HCT116 (cell line): ENCODE measurements around the gene FHOD3. TPM values are rescaled to one million over a fixed set of nuclear protein-coding genes. Genes with fewer than 3 reads are reported as not detected.

ENCODE experiments used
- ATAC-seq: fragments of 200-7000 bp; cut with Tn5 transposase; 2 replicates; pipeline ENCODE4 v1.9.1; 2020; ENCODE audit warnings: mild to moderate bottlenecking, moderate library complexity
- BruUV-seq: library from RNA; stranded (reverse); fragments of 400-500 nt; replicated peaks from 2 replicates; lab custom pipeline; 2021; lab: Mats Ljungman, UMichigan
- CTCF ChIA-PET: fragments of 300-600 bp; sonication (Branson Sonifier 250); formaldehyde crosslinking; loops from one replicate; lab custom pipeline; 2021; ENCODE audit warnings: antibody characterized with exemption; lab: Charles Lee
- POLR2A ChIA-PET: fragments of 300-600, 350-600 bp; sonication (Branson Sonifier 250); formaldehyde crosslinking; loops from one replicate; lab custom pipeline; 2021; ENCODE audit warnings: antibody characterized with exemption; lab: Charles Lee
- RAD21 ChIA-PET, 2 experiments: fragments of 300-600 bp; sonication (Branson Sonifier 250); formaldehyde crosslinking; loops; one replicate each; lab custom pipeline; 2023; ENCODE audit warnings: low total read pairs in 2 of 2; ENCODE audit not compliant: uncharacterized antibody in 2 of 2, unreplicated experiment in 2 of 2, low non-redundant PET in 1 of 2; lab: Charles Lee
- DNase-seq: peaks from one replicate; pipeline ENCODE4 v3.0.0-alpha.2; 2010; ENCODE audit warnings: low read depth, low spot score
- H2AFZ ChIP-seq: fragments of 200-600 bp; shearing (Covaris generic), sonication (generic); 2 replicates; pipeline ENCODE4 v1.6.1; 2017; ENCODE audit warnings: low read depth, mixed run types, mixed read lengths, antibody characterized with exemption, low read length; ENCODE audit not compliant: poor library complexity, severe bottlenecking
- H3K27ac ChIP-seq: 2 replicates; pipeline ENCODE4 v1.5.1; 2012; ENCODE audit warnings: low read depth, low read length
- H3K27me3 ChIP-seq: fragments of 200-600 bp; sonication (generic); 2 replicates; pipeline ENCODE4 v1.6.1; 2016; ENCODE audit warnings: mixed run types, low read length, mixed read lengths; ENCODE audit not compliant: insufficient read depth
- H3K36me3 ChIP-seq, 2 experiments: fragments of 200-500 bp in 1 of 2; fragments of 200-600 bp in 1 of 2; sonication (Bioruptor generic) in 1 of 2; sonication (generic) in 1 of 2; 2 replicates each; pipeline versions ENCODE4 v1.5.1 to v1.6.1; 2014 to 2016; ENCODE audit warnings: low read length in 2 of 2, inconsistent platforms in 1 of 2, mixed read lengths in 1 of 2, mixed run types in 1 of 2; ENCODE audit not compliant: insufficient read depth in 2 of 2, control insufficient read depth in 1 of 2
- H3K4me1 ChIP-seq, 2 experiments: fragments of 200-600 bp in 1 of 2; sonication (generic) in 1 of 2; 2 replicates each; pipeline versions ENCODE4 v1.5.1 to v1.6.1; 2012 to 2017; ENCODE audit warnings: low read length in 2 of 2, inconsistent platforms in 1 of 2, mild to moderate bottlenecking in 1 of 2, mixed read lengths in 1 of 2, mixed run types in 1 of 2, moderate library complexity in 1 of 2; ENCODE audit not compliant: insufficient read depth in 2 of 2, control insufficient read depth in 1 of 2
- H3K4me2 ChIP-seq: fragments of 200-600 bp; sonication (generic); 2 replicates; pipeline ENCODE4 v1.6.1; 2017; ENCODE audit warnings: mixed run types, low read length, mixed read lengths
- H3K4me3 ChIP-seq, 2 experiments: fragments of 200-600 bp in 1 of 2; sonication (generic) in 1 of 2; replicated peaks in 1 of 2; 2 replicates each; pipeline ENCODE4 v1.5.1; 2011 to 2016; ENCODE audit warnings: low read length in 2 of 2, control low read depth in 1 of 2, low read depth in 1 of 2, mild to moderate bottlenecking in 1 of 2, mixed read lengths in 1 of 2, mixed run types in 1 of 2
- H3K79me2 ChIP-seq: fragments of 200-600 bp; sonication (generic); 2 replicates; pipeline ENCODE4 v1.6.1; 2017; ENCODE audit warnings: mild to moderate bottlenecking, mixed run types, low read length, moderate library complexity, mixed read lengths; ENCODE audit not compliant: insufficient read depth
- H3K9ac ChIP-seq: fragments of 200-600 bp; sonication (generic); 2 replicates; pipeline ENCODE4 v1.6.1; 2016; ENCODE audit warnings: low read length, mixed read lengths
- H3K9me2 ChIP-seq: fragments of 200-600 bp; sonication (generic), shearing (Covaris generic); 2 replicates; pipeline ENCODE4 v1.6.1; 2017; ENCODE audit warnings: mixed run types, mild to moderate bottlenecking, moderate library complexity; ENCODE audit not compliant: insufficient read depth
- H3K9me3 ChIP-seq, 2 experiments: fragments of 200-500 bp in 1 of 2; fragments of 200-600 bp in 1 of 2; sonication (Bioruptor generic) in 1 of 2; sonication (generic) in 1 of 2; 2 replicates each; pipeline ENCODE4 v1.6.1; 2014 to 2017; ENCODE audit warnings: low read length in 2 of 2, mixed read lengths in 2 of 2, inconsistent platforms in 1 of 2, low read depth in 1 of 2, mild to moderate bottlenecking in 1 of 2, mixed run types in 1 of 2, moderate library complexity in 1 of 2; ENCODE audit not compliant: control insufficient read depth in 1 of 2, insufficient read depth in 1 of 2
- H4K20me1 ChIP-seq: fragments of 200-600 bp; sonication (generic), shearing (Covaris generic); 2 replicates; pipeline ENCODE4 v1.6.1; 2017; ENCODE audit warnings: mixed run types, mild to moderate bottlenecking, moderate library complexity; ENCODE audit not compliant: insufficient read depth
- CBX3 ChIP-seq: IDR thresholded peaks from 2 replicates; pipeline ENCODE4 v1.6.1; 2012; ENCODE audit warnings: low read depth
- EGR1 ChIP-seq: IDR thresholded peaks from 2 replicates; pipeline ENCODE4 v1.6.1; 2012; ENCODE audit warnings: low read depth
- FOSL1 ChIP-seq: IDR thresholded peaks from 2 replicates; pipeline ENCODE4 v1.6.1; 2012; ENCODE audit warnings: low read depth
- JUND ChIP-seq: IDR thresholded peaks from 2 replicates; pipeline ENCODE4 v1.6.1; 2012
- RAD21 ChIP-seq: IDR thresholded peaks from 2 replicates; pipeline ENCODE4 v1.6.1; 2012; ENCODE audit warnings: low read depth, mild to moderate bottlenecking
- SIN3A ChIP-seq: IDR thresholded peaks from 2 replicates; pipeline ENCODE4 v1.6.1; 2012; ENCODE audit warnings: low read depth
- SRF ChIP-seq: IDR thresholded peaks from 2 replicates; pipeline ENCODE4 v1.6.1; 2012; ENCODE audit warnings: low read depth
- ZNF274 ChIP-seq: fragments of 200-500 bp; sonication (Bioruptor generic); IDR thresholded peaks from 2 replicates; pipeline ENCODE4 v1.6.1; 2014; ENCODE audit warnings: mild to moderate bottlenecking, low read depth, low read length, inconsistent platforms
- intact Hi-C: fragments of 100-400 bp; cut with micrococcal nuclease; formaldehyde crosslinking; loops from 2 replicates; pipeline ENCODE4 v1.10.0; 2022
- total RNA-seq: library from RNA; stranded (reverse); gene quantifications from one replicate; pipeline ENCODE4 v1.2.1, GENCODE V29; 2021; ENCODE audit not compliant: unreplicated experiment
- TF ChIP-seq, protein P1 (sequence below), 3 experiments: fragments of 200-600 bp in 1 of 3; sonication (generic) in 1 of 3; IDR thresholded peaks in 2 of 3; conservative IDR thresholded peaks in 1 of 3; 2 replicates each; pipeline ENCODE4 v1.5.1; 2012 to 2017; ENCODE audit warnings: low read depth in 2 of 3, low read length in 2 of 3, antibody characterized with exemption in 1 of 3, borderline replicate concordance in 1 of 3, control low read depth in 1 of 3, mild to moderate bottlenecking in 1 of 3, mixed read lengths in 1 of 3, mixed run types in 1 of 3, moderate library complexity in 1 of 3; ENCODE audit not compliant: insufficient read depth in 1 of 3
- TF ChIP-seq, protein P2 (sequence below): IDR thresholded peaks from 2 replicates; pipeline ENCODE4 v1.6.1; 2012

FHOD3 gene
- total RNA-seq, 1 experiment from 2014 or later, result 4.0 TPM

DNA sequence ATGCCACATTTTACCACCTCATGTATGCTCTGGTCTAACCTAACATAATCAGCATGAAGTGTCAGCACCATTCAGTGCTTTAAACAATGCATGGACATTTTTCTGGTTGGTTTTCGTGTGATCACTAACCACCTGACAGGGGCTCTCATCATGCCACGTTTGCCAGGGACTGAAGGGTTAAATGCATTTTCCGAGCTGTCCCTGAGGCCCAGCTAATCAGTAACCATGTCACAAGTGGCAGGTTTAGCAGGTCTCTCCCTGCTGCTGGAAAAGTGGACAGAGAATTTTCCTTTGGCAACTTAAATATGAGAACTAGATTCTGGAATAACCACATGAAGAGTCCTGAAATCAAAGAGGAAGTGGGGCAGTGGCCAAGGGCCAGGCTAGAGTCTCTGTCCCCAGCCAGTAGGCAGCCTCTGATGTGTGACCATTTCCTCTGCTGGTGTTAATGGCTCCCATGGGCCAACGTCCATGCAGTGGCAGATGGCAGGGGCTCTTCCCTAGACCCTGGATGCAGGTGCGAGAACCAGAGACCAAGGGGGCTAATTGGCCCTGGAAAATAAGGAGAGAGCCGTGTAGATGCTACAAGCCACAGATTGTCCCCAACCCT lies 461.8 kb downstream of the FHOD3 start:
- no peak for ATAC-seq
- Histone ChIP-seq H4K20me1 (no peaks in the 10 kb centered on the region), H3K9me2 (no peaks in the 10 kb centered on the region), H3K79me2 (no peaks in the 10 kb centered on the region), H3K9ac (no peak overlapping the region), H3K36me3 (no peaks in the 10 kb centered on the region), H2AFZ (no peak overlapping the region), H3K27ac (no peak overlapping the region)
- BruUV-seq, result no TSS peak
- intact Hi-C loops, result loop anchor here (10.0 kb wide), 1 partner anchor 734 kb away; no protein-coding TSS in a partner anchor
- DNase-seq, result no peak
- no peak for TF ChIP-seq RAD21
- TF ChIP-seq, protein P1, sequence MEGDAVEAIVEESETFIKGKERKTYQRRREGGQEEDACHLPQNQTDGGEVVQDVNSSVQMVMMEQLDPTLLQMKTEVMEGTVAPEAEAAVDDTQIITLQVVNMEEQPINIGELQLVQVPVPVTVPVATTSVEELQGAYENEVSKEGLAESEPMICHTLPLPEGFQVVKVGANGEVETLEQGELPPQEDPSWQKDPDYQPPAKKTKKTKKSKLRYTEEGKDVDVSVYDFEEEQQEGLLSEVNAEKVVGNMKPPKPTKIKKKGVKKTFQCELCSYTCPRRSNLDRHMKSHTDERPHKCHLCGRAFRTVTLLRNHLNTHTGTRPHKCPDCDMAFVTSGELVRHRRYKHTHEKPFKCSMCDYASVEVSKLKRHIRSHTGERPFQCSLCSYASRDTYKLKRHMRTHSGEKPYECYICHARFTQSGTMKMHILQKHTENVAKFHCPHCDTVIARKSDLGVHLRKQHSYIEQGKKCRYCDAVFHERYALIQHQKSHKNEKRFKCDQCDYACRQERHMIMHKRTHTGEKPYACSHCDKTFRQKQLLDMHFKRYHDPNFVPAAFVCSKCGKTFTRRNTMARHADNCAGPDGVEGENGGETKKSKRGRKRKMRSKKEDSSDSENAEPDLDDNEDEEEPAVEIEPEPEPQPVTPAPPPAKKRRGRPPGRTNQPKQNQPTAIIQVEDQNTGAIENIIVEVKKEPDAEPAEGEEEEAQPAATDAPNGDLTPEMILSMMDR (IDR thresholded peaks at IDR 0.05 in 2 of 3, conservative IDR thresholded peaks at IDR 0.05 in 1 of 3; ENCODE audit: borderline replicate concordance in 1 of 3, insufficient read depth in 1 of 3, low read depth in 2 of 3, low read length in 2 of 3), result no peak
- TF ChIP-seq EGR1, result no peak
- TF ChIP-seq JUND, result no peak
- no peak for TF ChIP-seq SRF
- no peak for TF ChIP-seq SIN3A
- TF ChIP-seq, all 23 proteins: peak for 0
- CTCF ChIA-PET, result interaction anchor here (0.9 to 1.0 kb wide), 2 partner anchors 48 to 71 kb away, joined by 3 read pairs; no protein-coding TSS in a partner anchor
- RAD21 ChIA-PET, result no interaction called here
- Histone ChIP-seq H3K4me2 (no peak overlapping the region), H3K27me3 (no peaks in the 10 kb centered on the region), H3K4me3 (no peak overlapping the region), H3K9me3 (no peaks in the 10 kb centered on the region), H3K4me1 (no peaks in the 10 kb centered on the region; a peak in 1 of 4 replicates)
- POLR2A ChIA-PET, result no interaction called here

DNA sequence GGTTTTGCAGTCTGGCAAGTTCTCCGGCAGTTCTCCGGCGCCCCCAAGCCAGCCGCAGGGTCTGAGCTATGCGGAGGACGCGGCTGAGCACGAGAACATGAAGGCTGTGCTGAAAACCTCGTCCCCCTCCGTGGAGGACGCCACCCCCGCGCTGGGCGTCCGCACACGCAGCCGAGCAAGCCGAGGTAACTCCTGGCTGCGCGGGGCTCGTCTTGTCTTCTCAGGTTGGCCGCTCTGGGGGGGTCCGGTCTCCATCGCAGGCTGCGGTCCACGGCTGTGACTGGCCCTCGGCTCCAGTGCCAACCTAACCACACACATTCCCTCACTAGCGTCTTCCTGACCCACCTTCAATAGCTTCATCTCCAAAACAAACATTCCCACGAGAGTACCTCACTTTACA lies 463.1 kb downstream of the FHOD3 start:
- ChIA-PET RAD21 (no interaction called here), CTCF (interaction anchor here (1.0 kb wide), 1 partner anchor 73 kb away, joined by 3 read pairs; no protein-coding TSS in a partner anchor), POLR2A (no interaction called here)
- H3K9ac ChIP-seq, result no peak overlapping the region
- H3K9me3 ChIP-seq, result no peaks in the 10 kb centered on the region
- no peak for ATAC-seq
- H3K9me2 ChIP-seq, result no peaks in the 10 kb centered on the region
- no peak overlapping the region for H3K4me2 ChIP-seq
- no peaks in the 10 kb centered on the region for H3K27me3 ChIP-seq
- TF ChIP-seq FOSL1 (no peak), CBX3 (no peak), EGR1 (no peak), ZNF274 (no peak)
- TF ChIP-seq, protein P2, sequence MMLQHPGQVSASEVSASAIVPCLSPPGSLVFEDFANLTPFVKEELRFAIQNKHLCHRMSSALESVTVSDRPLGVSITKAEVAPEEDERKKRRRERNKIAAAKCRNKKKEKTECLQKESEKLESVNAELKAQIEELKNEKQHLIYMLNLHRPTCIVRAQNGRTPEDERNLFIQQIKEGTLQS, result no peak
- TF ChIP-seq, protein P1 (IDR thresholded peaks at IDR 0.05 in 2 of 3, conservative IDR thresholded peaks at IDR 0.05 in 1 of 3; ENCODE audit: borderline replicate concordance in 1 of 3, insufficient read depth in 1 of 3, low read depth in 2 of 3, low read length in 2 of 3), result no peak
- intact Hi-C loops, result no loop called here
- H3K27ac ChIP-seq, result no peak overlapping the region
- no peaks in the 10 kb centered on the region for H4K20me1 ChIP-seq
- H3K36me3 ChIP-seq, result no peaks in the 10 kb centered on the region
- no peaks in the 10 kb centered on the region for H3K79me2 ChIP-seq
- no peak for DNase-seq
- no TSS peak for BruUV-seq
- no peaks in the 10 kb centered on the region; a peak in 1 of 4 replicates for H3K4me1 ChIP-seq
- H2AFZ ChIP-seq, result no peak overlapping the region
- no peak overlapping the region for H3K4me3 ChIP-seq
